Uterus (tissue), 2 donors: Measurements from ENCODE around the gene DONSON.

Experiments used
- CTCF ChIP-seq, 4 experiments: fragments of 200-600 bp in 2 of 4; fragments of 450-650 bp in 2 of 4; sonication (generic) in 2 of 4; IDR thresholded peaks; one replicate each; pipeline ENCODE4 v1.5.1; 2016 to 2019; ENCODE audit warnings: antibody characterized with exemption in 4 of 4, mild to moderate bottlenecking in 2 of 4, moderate library complexity in 1 of 4
- POLR2A ChIP-seq, 2 donors: fragments of 450-650 bp; IDR thresholded peaks; one replicate each; pipeline ENCODE4 v1.6.1; 2016; ENCODE audit warnings: antibody characterized with exemption in 2 of 2, mild to moderate bottlenecking in 1 of 2, moderate library complexity in 1 of 2

DNA sequence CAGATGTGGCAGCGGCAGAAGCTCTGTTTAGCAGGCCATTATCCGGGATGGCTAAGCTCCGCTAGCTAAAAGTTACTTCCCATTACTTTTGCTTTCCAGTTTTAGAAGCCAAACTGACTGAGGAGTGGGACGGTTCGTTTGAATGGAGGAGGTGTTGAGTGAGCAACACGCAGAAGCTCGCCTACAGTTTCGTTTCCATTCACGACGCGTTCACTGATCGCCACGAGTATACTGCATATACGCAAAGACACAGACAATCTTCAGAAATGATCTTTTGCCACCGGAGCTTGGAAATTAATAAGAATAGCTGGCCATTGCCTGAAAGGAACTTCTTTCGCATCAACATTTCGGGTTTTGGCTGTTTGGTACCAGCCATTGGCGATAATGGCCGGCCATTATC is 31.0 kb downstream of the DONSON start:
- no peak for TF ChIP-seq CTCF (IDR thresholded peaks at IDR 0.05)
- TF ChIP-seq POLR2A (IDR thresholded peaks at IDR 0.05): no peak
